HG02588 (cell line): ENCODE data around the gene KEL.

Source experiments
- ATAC-seq: cut with Tn5 transposase; IDR thresholded peaks from one replicate; pipeline ENCODE4 v1.9.1; 2021; ENCODE audit warnings: mild to moderate bottlenecking, moderate library complexity; ENCODE audit not compliant: unreplicated experiment

KEL gene

DNA sequence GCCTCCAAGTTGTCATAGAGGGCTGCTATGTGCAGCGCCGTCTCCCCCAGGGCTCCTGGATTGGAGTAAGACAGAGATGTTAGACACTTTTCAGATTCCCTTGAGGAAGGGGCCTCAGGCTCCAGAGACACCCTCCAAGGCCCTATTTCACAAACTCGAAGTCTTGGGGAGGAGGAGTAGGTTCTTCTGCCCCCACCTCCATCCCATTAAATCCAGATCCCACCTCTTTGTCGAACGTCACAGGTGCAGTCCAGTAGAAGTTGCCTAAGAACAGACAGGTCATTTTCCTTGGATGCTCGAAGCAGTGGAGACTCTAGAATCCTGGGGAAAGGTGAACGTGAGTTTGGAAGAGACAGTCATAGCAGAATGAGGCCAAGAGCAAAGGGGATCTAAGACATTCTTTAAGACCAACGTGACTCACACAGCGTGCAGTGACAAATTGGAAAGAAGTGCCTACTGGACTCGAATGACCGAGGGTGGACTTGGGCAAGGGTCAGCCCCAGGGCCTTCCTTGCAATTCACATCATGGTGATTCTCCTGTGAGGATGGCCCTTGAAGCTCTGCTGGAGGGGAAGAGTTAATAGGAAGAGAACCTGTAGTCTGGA, 31.9 kb downstream of the KEL start:
- no peak for ATAC-seq

DNA sequence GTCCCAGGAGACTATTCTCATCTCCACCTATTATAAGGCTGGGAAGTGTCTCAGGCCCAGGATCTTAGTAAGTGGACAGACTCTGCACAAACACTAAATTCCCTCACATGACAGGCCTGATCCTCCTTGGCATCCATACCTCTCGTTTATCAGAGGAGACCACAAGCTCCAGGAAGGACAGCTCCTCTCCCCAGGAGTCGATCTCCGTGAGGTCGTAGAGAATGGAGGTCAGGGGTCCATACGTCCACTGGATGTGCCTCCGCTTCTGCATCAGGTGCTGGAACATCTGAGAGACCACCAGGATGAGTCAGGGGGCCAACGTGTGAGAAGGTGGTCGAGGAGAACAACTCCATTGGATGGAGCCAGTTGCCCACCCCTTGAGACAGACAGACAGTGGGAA, 34.2 kb downstream of the KEL start:
- ATAC-seq = no peak

DNA sequence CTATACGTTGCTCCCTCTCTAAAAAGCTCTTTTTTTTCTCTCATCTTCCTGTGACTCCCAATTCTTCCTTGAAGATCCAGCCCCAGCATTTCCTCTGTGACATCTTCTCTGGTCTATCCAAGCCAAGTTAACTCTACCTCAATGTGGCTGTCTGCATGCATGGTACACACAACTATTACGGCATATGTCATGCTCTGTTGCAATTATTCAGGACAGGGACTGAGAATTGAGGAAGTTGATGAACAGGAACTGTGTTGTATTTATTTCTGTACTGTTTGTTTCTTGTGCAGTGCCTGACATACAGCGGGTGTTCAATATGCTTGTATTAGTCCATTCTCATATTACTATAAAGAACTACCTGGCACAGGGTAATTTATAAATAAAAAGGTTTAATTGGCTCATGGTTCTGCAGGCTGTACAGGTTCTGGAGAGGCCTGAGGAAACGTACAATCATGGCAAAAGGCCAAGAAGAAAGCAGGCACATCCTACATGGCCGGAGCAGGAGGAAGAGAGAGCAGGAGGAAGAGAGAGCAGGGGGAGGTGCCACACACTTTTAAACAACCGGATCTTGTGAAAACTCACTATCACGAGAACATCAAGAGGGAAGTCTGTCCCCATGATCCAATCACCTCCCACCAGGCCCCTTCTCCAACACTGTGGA, 34.9 kb downstream of the KEL start:
- ATAC-seq = no peak

GRCh38 chr7:142925413-142925812, 36.8 kb downstream of the KEL start:
- no peak for ATAC-seq

GRCh38 chr7:142923391-142923790, 38.8 kb downstream of the KEL start:
- ATAC-seq = no peak

GRCh38 chr7:142919656-142920055, 42.5 kb downstream of the KEL start:
- ATAC-seq = no peak

- no peak for ATAC-seq
Measured at GRCh38 chr7:142918901-142919300, 43.3 kb downstream of the KEL start.

- ATAC-seq = no peak
Measured at GRCh38 chr7:142917447-142917846, 44.7 kb downstream of the KEL start.

DNA sequence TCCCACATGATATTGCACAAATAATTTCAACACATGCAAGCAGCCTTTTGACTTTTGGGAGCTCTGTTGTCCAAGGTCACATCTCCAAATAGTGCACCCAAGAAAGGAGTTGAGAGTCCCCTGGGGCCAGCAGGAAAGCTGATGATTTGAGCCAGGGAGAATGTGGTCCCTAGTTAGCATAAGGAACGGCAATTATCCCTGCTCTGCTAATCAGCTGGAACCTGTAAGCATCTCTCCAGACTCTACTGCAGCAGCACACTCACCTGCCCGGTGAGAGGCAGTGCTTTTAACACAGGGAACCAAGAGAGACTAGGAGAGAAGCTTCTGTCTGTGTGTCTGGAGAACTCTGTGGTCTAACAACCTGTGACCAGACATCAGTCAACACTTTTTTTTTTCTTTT, 45.7 kb downstream of the KEL start:
- no peak for ATAC-seq

- ATAC-seq = no peak
Measured at GRCh38 chr7:142915315-142915714, 46.8 kb downstream of the KEL start.

DNA sequence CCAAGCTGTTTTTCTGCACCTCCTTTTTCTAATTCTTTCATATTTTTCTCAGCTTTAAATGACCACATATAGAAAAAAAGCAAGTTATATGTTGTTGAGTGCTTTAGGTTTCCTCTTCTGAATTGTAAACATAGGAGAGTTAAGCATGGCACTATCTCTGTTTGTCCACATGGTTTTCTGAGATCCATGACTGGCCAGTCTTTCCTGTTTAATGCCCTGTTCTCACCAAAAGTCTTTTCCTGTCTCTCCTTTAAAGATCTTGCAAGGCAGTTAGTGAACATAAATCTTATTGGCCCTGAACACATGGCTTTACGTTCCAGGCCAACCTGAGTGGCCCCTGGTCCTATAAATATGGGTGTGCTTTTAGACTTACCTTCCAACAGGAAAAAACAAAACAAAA, 48.0 kb downstream of the KEL start:
- no peak for ATAC-seq

GRCh38 chr7:142913566-142913965, 48.6 kb downstream of the KEL start:
- ATAC-seq = no peak

DNA sequence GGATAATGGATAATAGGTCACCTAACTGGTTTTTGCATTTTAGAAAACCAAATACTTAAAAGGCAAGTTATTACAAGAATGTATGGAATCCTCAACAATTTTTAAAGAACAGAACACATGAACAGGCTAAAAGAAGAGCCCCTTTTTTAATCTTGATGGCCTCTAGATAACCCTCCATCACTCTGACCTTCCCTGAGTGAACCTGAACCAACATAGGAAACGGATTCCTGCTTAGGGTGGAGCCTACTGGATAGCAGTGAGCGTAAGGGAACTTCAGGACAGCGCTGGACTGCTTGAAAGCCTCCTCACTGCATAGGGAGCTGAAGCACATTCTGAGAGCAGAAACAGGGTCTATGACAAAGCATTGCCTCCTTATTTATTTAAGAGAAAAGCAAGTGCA, 49.1 kb downstream of the KEL start:
- ATAC-seq = no peak

- ATAC-seq = no peak
Measured at GRCh38 chr7:142910481-142910880, 51.7 kb downstream of the KEL start.

DNA sequence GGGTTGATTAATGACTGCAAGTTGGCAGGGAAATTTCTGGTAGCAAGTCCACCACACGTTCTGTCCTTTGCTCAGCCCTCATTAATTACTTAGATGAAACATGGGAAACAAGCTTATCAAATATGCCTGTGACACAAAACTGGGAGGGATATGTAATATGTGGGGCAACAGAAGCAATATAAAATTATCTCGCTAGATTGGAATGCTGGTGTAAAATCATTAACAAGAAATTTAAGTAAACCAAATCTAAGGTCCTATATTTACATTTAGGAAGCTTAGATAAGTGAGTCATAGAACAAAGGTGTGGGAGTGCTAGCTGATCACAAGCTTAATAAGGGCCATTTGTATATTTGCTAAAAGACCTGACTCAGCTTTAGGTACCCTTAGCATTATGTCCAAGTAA, 52.1 kb downstream of the KEL start:
- no peak for ATAC-seq

DNA sequence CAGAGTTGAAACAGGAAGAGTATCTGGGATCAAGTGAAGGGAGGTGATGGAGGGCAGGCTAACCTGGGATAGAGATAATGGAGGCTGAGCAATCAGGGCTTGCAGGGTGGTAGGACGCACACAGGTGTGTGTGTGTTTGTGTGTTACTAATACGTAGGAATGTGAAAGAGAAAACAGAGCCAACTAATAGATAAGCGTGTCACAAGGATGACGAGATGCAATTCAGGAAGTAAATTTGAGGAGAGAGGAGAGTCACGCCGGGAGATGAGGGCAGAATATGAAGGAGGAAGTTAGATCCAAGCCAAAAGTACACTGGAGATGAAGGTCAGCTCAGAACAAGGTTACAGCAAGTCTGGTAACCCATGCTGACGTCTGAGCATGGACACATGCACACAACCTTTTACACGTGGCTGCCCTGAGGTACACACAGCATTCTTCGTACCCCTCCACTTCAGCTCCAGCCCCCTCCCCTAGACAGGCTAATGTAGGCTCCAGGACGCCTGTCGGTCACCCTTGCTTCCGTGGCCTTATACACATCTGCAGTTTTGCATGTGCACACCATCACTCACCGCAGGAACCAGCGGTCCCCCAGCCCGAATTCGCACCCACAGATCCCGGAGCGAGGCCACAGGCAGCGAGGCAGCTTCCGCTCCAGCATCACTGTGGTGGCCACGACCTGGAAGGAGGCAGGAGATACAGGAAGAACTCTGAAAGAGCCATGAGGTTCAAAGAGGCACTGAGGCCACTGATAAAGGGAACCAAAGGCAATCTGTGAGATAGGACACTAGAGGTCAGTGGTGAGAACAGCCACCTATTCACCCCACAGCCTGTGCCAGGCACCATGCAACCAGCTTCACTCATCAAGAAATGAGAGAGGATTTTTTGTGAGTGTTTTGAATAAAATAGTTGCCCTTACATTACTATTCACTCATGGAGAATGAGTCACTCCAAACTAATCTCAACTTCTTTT, 53.0 kb downstream of the KEL start:
- ATAC-seq = no peak

DNA sequence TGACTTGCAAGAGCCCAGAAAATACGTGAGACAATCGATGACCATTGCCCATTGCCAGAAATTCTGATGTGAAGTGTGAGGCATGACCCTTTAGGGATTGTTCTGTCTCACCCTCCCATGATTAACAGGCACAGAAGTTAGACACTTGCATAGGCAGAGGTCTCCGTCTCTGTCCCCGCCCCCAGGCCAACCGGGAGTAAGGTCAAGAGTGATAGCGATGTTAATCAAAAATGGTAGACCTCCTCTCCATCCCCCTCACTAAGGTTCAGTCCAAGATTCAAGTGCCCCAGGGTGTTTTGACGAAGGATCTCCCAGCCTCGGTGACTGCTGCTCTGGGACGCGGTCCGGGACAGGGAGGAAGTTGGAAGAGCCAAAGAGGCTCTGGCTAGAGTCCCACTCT, 53.9 kb downstream of the KEL start:
- no peak for ATAC-seq

- no peak for ATAC-seq
Measured at GRCh38 chr7:142906643-142907042, 55.5 kb downstream of the KEL start.

DNA sequence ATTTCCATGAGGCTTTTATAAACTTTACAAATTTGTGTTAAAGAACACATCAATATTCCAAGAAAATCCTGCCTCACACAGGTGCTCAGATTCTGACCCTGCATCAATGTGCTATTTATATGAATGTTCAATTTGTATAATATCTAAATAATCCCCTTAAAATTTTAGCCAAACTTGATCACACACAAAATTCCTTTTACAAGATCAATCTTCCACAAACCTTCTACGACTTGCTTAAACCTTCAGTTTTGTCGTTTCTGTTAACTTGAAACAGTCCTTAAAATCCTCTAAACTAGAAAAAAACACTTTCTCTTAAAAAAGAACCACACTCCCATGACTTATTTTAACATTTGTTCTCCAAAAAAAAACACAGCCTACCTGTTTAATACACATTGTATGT, 56.4 kb downstream of the KEL start:
- no peak for ATAC-seq

GRCh38 chr7:142904128-142904527, 58.0 kb downstream of the KEL start:
- ATAC-seq = no peak

DNA sequence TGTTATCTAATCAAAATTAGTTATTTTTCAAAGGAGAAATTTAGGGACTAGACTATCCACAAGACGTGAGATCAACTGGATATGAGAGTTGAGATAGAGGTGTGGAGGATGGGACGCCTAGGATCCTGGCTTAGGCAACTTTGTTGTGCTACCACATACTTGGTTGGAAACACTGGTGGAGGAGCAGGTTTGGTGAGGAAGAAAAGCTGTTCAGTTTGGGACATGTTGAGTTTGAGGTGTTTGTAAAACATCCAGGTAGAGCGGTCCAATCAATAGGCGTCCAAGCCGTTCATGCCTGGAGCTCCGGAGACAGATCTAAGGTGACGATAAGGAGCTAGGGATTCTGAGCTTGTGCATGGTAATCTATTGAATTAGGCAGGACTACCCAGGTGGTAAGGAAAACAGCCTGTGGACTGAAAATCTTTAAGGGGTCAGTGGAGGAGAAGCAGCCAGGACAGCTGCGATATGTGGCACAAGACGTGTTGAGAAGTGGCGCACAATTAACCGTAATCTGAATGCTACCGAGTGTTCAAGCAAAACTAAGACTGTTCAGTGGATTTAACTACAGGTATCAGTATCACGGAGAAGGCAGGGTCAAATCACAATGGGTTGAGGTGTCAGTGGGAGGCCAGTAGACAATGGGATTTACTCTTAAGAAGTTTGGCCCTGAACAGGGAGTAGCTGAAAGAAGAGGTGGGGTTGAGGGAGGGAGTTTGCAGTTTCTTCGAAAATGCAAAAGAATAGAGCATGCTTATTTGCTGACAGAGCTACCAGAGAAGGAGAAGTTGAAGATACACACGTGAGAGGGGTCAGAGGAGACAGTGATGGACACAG, 60.5 kb downstream of the KEL start:
- ATAC-seq = no peak
